ENCODE measurements around the gene RARRES1.
"Not testable (repeated sequence)": the region's sequence is repeated elsewhere in the genome, so short reads cannot be mapped to it uniquely, and the experiment has no call there.

Gene RARRES1

GRCh38 chr3:158702815-158703481, 29.3 kb downstream of the RARRES1 start:
- peak overlapping the region; percentile 46 for H3K27ac ChIP-seq
- DNase-seq (ENCODE audit: low read depth, low spot score), result no peak

GRCh38 chr3:158701420-158702065, 30.7 kb downstream of the RARRES1 start:
- no peak for DNase-seq (ENCODE audit: low read depth, low spot score)
- H3K27ac ChIP-seq, result no peak overlapping the region

- H3K27ac ChIP-seq, result no peak overlapping the region
- DNase-seq (ENCODE audit: low read depth, low spot score), result no peak
These were observed 31.7 kb downstream of the RARRES1 start for GRCh38 chr3:158700559-158700958.

GRCh38 chr3:158696618-158697017, 35.6 kb downstream of the RARRES1 start:
- no peak overlapping the region for H3K27ac ChIP-seq
- no peak for DNase-seq (ENCODE audit: low read depth, low spot score)

- not testable (repeated sequence) for H3K27ac ChIP-seq; DNase-seq (ENCODE audit: low read depth, low spot score)
These were observed 38.3 kb downstream of the RARRES1 start for GRCh38 chr3:158693866-158694456.

- no peak overlapping the region for H3K27ac ChIP-seq
- no peak for DNase-seq (ENCODE audit: low read depth, low spot score)
These were observed 47.1 kb downstream of the RARRES1 start for GRCh38 chr3:158685159-158685558.

GRCh38 chr3:158683230-158683962, 48.9 kb downstream of the RARRES1 start:
- no peak for DNase-seq (ENCODE audit: low read depth, low spot score)

GRCh38 chr3:158680861-158681260, 51.4 kb downstream of the RARRES1 start:
- DNase-seq (ENCODE audit: low read depth, low spot score), result no peak
- H3K27ac ChIP-seq, result no peak overlapping the region

More at GRCh38 chr3:158683230-158683962, 48.9 kb downstream of the RARRES1 start:
- no peak overlapping the region for H3K27ac ChIP-seq

- H3K27ac ChIP-seq, result no peak overlapping the region
- no peak for DNase-seq (ENCODE audit: low read depth, low spot score)
These were observed 52.7 kb downstream of the RARRES1 start for GRCh38 chr3:158679547-158680000.

GRCh38 chr3:158678687-158679086, 53.6 kb downstream of the RARRES1 start:
- H3K27ac ChIP-seq, result no peak overlapping the region

GRCh38 chr3:158672215-158673176, 59.8 kb downstream of the RARRES1 start, which contains the start of gene LXN:
LXN (minus strand) TSS chr3:158672648; CDS start chr3:158672478, 170 bp downstream.
- DNase-seq (ENCODE audit: low read depth, low spot score), result peak; percentile 60
- peak within 1 kb of the TSS; percentile 37 for H3K27ac ChIP-seq

More at GRCh38 chr3:158678687-158679086, 53.6 kb downstream of the RARRES1 start:
- DNase-seq (ENCODE audit: low read depth, low spot score), result no peak

- no peak for DNase-seq (ENCODE audit: low read depth, low spot score)
- peak overlapping the region; percentile 37 for H3K27ac ChIP-seq
These were observed 60.4 kb downstream of the RARRES1 start for GRCh38 chr3:158671821-158672214.

GRCh38 chr3:158668506-158668905, 63.8 kb downstream of the RARRES1 start:
- no peak overlapping the region for H3K27ac ChIP-seq
- DNase-seq (ENCODE audit: low read depth, low spot score), result no peak

- DNase-seq (ENCODE audit: low read depth, low spot score), result no peak
- no peak overlapping the region for H3K27ac ChIP-seq
These were observed 65.8 kb downstream of the RARRES1 start for GRCh38 chr3:158666416-158666815.

- no peak overlapping the region for H3K27ac ChIP-seq
- DNase-seq (ENCODE audit: low read depth, low spot score), result no peak
These were observed 68.4 kb downstream of the RARRES1 start for GRCh38 chr3:158663832-158664231.

GRCh38 chr3:158663246-158663645, 69.0 kb downstream of the RARRES1 start:
- H3K27ac ChIP-seq, result no peak overlapping the region
- DNase-seq (ENCODE audit: low read depth, low spot score), result no peak

GRCh38 chr3:158660711-158661110, 71.5 kb downstream of the RARRES1 start:
- DNase-seq (ENCODE audit: low read depth, low spot score), result no peak
- H3K27ac ChIP-seq, result no peak overlapping the region

GRCh38 chr3:158659454-158660237, 72.6 kb downstream of the RARRES1 start:
- no peak overlapping the region for H3K27ac ChIP-seq
- DNase-seq (ENCODE audit: low read depth, low spot score), result peak; percentile 14

GRCh38 chr3:158658889-158659288, 73.4 kb downstream of the RARRES1 start:
- no peak for DNase-seq (ENCODE audit: low read depth, low spot score)
- H3K27ac ChIP-seq, result no peak overlapping the region

Measured in epithelial cell of prostate (primary cell).